ENCODE measurements around the gene TSPAN32. TPM values are rescaled to one million over a fixed set of nuclear protein-coding genes. Genes with fewer than 3 reads are reported as not detected.
"Not testable (repeated sequence)": the region's sequence is repeated elsewhere in the genome, so short reads cannot be mapped to it uniquely, and the experiment has no call there.

TSPAN32 gene
- total RNA-seq, 1 experiment from 2014 or later: 13.3 TPM

- DNase-seq (ENCODE audit: low spot score): not testable (repeated sequence)
Measured at GRCh38 chr11:2333486-2334205, 31.8 kb downstream of the TSPAN32 start.

DNA sequence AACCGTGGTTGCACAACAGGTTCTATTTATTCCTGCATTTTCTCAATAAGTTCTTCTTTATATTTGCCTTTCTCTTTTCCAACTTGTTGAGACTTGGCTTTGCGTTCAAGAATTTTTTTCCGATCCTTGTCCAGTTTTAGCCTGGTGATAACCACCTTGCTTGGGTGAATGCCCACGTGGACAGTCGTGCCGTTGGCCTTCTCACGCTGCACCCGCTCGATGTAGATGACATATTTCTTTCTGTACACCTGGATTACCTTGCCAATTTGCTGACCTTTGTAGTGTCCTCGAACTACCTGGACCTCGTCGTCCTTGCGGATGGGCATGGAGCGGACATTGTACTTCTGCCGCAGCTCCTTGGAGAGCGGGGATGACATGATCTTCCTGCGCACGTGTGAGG lies 33.5 kb downstream of the TSPAN32 start:
- DNase-seq (ENCODE audit: low spot score): not testable (repeated sequence)

- DNase-seq (ENCODE audit: low spot score): not testable (repeated sequence)
Measured at GRCh38 chr11:2338760-2339159, 36.9 kb downstream of the TSPAN32 start.

GRCh38 chr11:2342557-2342956 lies 40.7 kb downstream of the TSPAN32 start:
- DNase-seq (ENCODE audit: low spot score): no peak

GRCh38 chr11:2342981-2343380 lies 41.2 kb downstream of the TSPAN32 start:
- no peak for DNase-seq (ENCODE audit: low spot score)

- no peak for DNase-seq (ENCODE audit: low spot score)
Measured at GRCh38 chr11:2343502-2343901, 41.7 kb downstream of the TSPAN32 start.

- DNase-seq (ENCODE audit: low spot score): no peak
Measured at GRCh38 chr11:2345050-2345449, 43.2 kb downstream of the TSPAN32 start.

DNA sequence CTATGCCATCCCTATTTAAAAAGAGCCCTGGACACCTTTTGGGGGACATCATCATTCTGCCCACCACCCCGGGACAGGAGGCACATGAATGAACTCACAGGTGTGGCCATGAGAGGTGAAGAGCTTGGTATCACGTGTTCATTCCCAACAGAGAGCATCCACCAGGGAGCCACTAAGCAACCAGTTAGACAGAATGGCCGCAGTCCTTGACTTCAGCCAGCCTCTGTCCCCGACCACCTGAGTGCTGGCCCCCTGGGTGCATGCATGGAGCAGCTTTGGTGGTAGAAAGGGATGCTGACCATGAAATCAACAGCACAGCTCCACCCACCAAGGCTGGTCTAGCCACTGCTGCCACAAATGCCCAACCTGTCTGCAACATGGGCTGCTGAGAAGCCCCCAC lies 44.2 kb downstream of the TSPAN32 start:
- DNase-seq (ENCODE audit: low spot score): no peak

- DNase-seq (ENCODE audit: low spot score): no peak
Measured at GRCh38 chr11:2346586-2347307, 44.9 kb downstream of the TSPAN32 start.

DNA sequence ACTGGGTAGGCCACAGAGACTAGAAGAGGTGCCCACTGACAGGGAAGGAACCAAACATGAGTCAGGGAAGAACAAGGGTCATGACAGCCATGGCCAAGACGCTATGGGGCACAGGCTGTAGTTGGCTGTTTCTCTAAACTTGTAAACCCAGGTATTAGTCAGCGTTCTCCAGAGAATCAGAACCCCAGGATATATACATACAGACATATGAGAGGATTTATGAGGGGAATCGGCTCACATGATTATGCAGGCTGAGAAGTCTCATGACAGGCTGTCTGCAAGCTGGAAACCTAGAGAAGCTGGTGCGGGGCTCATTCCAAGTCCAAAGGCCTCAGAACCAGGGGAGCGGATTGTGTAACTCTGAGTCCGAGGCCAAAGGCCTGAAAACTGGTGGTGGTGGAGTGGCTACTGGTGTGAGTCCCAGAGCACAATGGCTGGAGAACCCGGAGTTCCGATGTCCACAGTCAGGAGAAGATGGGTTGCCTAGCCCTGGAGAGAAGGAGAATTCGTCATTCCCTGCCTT lies 45.6 kb downstream of the TSPAN32 start:
- DNase-seq (ENCODE audit: low spot score): no peak

DNA sequence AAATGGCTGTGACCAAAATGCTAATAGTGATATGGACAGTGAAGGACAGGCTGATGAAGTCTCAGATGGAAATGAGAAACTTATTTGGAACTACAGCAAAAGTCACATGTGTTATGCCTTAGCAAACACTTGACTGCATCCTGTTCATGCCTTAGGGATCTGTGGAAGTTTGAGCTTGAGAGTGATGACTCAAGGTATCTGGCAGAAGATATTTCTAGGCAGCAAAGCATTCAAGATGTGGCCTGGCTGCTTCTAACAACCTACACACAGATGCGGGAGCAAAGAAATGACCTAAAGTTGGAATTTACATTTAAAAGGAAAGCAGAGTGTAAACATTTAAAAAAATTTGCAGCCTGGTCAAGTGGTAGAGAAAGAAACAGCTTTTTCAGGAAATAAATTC lies 47.2 kb downstream of the TSPAN32 start:
- peak; percentile 24 for DNase-seq (ENCODE audit: low spot score)

DNA sequence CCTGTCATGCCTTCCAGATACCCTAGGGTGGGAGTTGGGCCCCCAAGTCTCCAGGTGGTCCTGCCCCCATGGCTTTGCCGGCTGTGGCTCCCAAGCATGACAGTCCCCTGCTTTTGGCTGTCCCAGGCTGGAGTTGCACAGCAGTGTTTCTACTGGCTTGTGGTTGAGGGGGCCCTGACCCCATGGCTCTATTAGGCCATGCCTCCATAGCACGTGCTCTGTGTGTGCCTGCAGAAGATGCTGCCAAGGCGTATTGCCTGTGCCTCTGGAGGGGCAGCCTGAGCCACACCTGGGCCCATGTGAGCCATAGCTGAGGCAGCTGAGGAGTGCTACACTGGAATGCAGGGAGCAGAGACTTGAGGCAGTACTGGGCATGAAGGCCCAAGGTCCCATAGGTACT lies 49.9 kb downstream of the TSPAN32 start:
- no peak for DNase-seq (ENCODE audit: low spot score)

GRCh38 chr11:2352420-2352819 lies 50.6 kb downstream of the TSPAN32 start:
- no peak for DNase-seq (ENCODE audit: low spot score)

DNA sequence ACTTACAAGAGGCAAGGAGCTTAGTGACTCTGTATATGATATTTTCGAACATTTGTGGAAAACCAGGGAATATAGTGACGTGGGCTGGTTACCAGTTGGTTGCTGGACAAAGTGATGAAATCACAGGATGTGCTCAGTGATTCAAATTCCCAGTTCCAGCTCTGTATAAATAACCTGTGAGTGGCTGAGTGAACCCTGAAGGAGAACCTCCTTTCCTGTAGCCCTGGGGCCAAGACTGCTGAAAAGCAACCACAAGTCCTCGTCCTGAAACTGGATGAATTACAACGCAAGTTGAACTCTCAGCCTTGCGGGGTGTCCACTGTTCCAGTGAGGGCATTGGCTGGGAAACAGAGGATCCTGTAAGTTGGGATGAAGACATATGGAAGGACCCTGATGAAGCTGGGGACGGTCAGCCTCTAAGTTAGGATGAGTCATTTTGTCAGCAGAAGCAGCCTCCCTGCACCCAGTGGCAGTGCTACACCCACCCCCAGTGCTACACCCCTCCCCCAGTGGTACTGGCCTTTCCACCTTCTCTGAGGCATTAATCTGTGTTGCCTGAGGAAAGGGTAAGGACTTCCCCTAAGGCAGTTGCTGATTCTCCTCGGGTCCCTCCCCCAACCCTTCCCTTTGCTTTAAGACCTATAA lies 53.3 kb downstream of the TSPAN32 start:
- peak; percentile 74 for DNase-seq (ENCODE audit: low spot score)

DNA sequence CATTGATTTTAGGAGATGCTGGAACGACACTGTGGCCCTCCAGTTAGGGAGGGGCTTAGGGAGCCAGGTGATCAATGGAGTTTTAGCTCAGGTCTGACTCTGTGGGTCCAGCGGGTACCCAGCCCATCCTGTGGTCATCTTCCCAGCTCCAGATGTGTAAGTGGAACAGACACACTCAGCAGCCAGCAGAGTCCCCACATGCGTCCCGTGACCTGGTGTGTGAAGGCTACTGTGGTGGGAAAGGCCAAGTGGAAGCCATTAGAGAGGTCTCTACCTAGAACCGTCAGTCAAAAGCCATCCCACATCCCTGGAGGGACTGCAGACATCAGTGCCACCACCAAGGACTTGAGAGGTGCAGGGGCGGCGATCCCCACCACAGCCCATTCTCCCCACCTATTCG lies 55.4 kb downstream of the TSPAN32 start:
- DNase-seq (ENCODE audit: low spot score): no peak

- not testable (repeated sequence) for DNase-seq (ENCODE audit: low spot score)
Measured at GRCh38 chr11:2357651-2358050, 55.8 kb downstream of the TSPAN32 start.

DNA sequence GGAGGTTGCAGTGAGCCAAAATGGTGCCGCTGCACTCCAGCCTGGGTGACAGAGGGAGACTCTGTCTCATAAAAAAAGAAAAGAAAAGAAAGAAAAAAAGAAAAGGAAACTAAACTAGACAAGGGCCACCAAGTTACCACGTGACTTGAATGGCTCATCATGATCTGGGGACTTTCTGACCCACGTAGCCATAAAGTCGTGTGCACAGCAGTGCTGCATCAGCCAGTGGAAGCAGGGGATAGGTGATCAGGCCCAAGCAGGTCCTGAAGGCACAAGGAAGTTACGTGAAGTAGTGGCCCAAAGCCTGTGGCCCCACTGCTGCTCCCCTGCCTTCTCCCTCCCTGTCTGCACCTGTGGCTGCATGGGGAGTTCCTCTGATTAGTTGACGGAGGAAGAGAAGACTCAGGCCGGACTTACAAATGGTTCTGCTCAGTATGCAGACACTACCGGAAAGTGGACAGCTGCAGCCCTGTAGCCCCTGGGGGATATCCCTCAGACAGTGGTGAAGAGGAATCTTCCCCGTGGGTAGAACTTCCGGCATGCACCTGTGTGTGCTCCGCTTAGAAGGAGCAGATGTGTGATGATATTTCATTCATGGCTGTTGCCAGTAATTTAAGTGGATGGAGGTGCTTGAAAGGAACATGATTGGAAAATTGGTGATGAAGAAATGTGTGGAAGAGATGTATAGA lies 57.1 kb downstream of the TSPAN32 start:
- DNase-seq (ENCODE audit: low spot score): no peak

GRCh38 chr11:2359557-2359956 lies 57.7 kb downstream of the TSPAN32 start:
- no peak for DNase-seq (ENCODE audit: low spot score)

DNA sequence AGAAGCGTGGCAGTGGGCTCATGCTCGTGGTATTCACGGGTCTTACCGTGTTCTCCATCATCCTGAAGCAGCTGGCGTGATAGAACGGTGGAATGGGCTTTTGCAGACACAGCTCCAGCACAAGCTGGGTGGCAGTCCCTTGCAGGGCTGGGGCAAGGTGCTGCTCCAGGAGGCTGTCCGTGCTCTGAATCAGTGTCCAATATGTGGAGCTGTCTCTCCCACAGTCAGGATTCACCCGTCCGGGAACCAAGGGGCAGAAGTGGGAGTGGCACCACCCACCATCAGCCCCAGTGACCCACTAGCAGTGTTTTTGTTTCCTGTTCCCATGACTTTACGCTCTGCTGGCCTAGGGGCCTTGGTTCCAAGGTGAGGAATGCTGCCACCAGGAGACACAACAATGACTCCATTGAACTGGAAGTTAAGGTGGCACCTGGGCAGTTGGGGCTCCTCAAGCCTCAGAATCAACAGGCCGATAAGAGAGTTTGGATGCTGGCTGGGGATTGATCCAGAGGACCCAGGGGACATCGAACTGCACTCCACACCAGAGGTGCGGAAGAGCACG lies 58.3 kb downstream of the TSPAN32 start:
- DNase-seq (ENCODE audit: low spot score): no peak

GRCh38 chr11:2361565-2361964 lies 59.8 kb downstream of the TSPAN32 start:
- no peak for DNase-seq (ENCODE audit: low spot score)

- DNase-seq (ENCODE audit: low spot score): no peak
Measured at GRCh38 chr11:2362414-2362813, 60.6 kb downstream of the TSPAN32 start.

DNA sequence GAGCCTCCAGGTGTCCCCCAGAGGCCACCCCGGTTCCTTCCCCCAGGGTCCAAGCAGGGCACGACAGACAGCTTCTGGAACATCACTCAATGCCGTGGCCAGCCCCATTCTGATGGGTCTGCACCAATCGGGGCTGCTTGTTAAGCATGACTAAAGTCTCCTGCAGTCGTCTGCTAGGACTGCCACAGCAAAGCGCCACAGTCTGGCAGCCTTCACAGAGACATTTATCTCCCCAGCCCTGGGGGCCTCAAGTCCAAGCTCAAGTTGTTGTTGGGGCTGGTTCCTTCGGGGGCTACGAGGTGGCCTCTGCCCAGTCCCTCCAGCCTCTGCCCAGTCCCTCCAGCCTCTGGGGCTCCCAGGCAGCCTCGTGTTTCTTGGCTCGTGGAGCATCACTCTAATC lies 61.3 kb downstream of the TSPAN32 start:
- no peak for DNase-seq (ENCODE audit: low spot score)
